ENCODE results near the gene ISG15. TPM values are rescaled to one million over a fixed set of nuclear protein-coding genes. Genes with fewer than 3 reads are reported as not detected.
A peak's percentile ranks its signal among the peaks of the same experiment; 100 is the strongest.
"Not testable (repeated sequence)": the region's sequence is repeated elsewhere in the genome, so short reads cannot be mapped to it uniquely, and the experiment has no call there.

Gene ISG15
- total RNA-seq, 1 donor from 2014 or later = 148 TPM

DNA sequence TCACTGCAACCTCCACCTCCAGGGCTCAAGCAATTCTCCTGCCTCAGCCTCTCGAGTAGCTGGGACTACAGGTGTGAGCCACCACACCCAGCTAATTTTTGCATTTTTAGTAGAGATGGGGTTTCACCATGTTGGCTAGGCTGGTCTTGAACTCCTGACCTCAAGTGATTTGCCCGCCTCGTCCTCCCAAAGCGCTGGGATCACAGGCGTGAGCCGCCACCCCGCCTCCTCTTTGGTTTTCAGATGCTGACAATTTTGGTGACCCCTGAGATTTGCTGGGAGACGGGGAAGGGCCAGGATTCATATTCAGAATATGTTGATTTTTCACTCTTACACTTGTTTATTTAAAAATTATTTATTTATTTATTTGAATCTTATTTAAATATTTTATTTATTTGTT, 3.2 kb upstream of the ISG15 start:
- DNase-seq (ENCODE audit: low read depth) = not testable (repeated sequence)

- DNase-seq (ENCODE audit: low read depth) = no peak
Measured at GRCh38 chr1:1011396-1011949, 1.8 kb upstream of the ISG15 start.

- not testable (repeated sequence) for DNase-seq (ENCODE audit: low read depth)
Measured at GRCh38 chr1:1012736-1013104, 577 bp upstream of the ISG15 start.

DNA sequence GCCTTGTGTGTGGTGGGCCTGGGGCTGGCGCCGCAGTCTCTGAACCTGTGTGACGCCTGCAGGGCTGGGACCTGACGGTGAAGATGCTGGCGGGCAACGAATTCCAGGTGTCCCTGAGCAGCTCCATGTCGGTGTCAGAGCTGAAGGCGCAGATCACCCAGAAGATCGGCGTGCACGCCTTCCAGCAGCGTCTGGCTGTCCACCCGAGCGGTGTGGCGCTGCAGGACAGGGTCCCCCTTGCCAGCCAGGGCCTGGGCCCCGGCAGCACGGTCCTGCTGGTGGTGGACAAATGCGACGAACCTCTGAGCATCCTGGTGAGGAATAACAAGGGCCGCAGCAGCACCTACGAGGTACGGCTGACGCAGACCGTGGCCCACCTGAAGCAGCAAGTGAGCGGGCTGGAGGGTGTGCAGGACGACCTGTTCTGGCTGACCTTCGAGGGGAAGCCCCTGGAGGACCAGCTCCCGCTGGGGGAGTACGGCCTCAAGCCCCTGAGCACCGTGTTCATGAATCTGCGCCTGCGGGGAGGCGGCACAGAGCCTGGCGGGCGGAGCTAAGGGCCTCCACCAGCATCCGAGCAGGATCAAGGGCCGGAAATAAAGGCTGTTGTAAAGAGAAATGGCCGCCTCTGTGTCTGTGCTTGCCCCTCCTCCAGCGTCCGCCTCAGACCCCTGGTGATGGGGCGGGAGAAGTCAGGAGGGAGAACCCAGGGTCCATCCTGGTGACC, 788 bp downstream of the ISG15 start:
- no peak for DNase-seq (ENCODE audit: low read depth)

DNA sequence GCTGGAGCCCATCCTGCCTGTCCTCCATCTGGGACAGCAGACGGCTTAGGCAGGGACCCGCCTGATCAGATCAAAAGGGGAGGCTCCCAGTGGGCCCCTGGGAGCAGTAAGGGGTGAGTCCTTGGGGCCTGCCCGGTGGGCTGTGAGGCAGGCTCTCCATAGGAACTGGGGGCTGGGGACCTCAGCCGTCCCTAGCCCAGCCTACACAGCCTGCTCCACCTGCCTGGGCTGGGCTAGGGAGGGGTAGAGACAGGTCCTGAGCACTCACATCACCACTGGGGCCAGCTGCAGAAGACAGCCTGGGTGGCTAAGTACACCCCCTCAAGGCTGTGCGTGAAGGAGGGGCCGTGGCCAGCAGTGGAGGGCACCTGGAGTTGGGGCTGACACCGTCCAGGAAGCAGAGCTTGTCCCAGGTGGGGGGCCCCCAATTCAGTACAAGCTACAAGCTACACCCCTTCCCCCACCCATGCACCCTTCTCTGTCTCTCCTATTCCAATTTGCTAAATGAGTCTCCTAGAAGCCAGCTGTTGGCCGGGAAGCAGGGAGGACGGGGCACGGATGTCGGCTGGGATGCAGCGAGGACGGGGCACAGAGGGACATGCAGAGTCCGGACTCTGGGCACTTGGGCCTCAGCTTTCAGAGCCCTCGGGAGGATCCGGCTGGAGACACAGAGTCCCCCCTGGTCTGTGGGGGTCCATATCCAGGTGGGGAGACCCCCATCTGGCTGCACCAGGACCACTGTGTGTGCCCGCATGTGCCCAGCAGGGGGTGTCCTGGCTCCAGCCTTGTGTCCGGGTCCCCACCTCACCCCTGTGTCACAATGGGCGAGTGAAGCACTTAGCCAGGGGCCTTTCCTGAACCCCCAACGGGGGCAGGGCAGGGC, 1.7 kb downstream of the ISG15 start:
- DNase-seq (ENCODE audit: low read depth) = no peak

GRCh38 chr1:1017397-1018320, 4.4 kb downstream of the ISG15 start:
- not testable (repeated sequence) for DNase-seq (ENCODE audit: low read depth)

GRCh38 chr1:1018321-1018685, 5.0 kb downstream of the ISG15 start:
- DNase-seq (ENCODE audit: low read depth) = not testable (repeated sequence)

DNA sequence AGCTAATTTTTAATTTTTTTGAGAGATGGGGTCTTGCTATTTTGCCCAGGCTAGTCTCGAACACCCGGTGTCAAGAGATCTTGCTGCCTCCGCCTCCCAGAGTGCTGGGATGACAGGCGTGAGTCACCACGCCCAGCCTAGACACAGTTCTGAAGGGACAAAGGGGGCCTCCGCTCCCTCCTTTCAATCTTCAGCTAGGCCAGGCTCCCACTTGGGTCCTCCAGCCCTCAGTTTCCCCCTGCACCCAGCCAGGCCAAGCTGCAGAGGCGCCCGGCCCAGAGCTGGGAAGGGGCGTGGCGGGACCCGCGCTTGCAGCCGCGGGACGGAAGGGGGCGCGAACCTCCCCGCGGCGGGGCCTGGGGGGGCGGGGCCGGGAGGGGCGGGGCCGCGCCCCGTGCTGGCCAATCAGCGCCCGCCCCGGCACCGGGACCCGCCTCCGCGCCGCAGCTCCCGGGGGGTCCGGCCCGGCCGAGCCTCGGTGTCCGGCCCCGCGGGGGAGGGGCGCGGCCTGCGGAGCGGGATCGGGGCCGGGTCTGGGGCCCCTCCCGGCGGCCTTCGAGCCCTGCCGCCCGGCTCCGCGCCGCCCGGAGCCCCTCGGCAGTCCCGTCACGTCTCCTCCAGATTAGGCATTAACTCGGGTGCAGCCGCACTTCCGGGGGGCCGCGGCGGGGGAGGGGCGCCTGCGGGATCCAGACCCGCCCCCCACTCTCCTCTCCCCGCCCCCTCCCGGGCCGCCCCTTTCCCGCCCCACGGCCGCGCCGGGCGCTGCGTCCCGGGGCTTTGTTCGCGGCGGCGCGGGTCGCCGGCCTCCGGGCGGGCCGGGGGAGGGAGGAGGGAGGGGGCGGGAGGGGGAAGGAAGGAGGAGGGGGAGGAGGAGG, 6.1 kb downstream of the ISG15 start:
- peak; percentile 84 for DNase-seq (ENCODE audit: low read depth)

DNA sequence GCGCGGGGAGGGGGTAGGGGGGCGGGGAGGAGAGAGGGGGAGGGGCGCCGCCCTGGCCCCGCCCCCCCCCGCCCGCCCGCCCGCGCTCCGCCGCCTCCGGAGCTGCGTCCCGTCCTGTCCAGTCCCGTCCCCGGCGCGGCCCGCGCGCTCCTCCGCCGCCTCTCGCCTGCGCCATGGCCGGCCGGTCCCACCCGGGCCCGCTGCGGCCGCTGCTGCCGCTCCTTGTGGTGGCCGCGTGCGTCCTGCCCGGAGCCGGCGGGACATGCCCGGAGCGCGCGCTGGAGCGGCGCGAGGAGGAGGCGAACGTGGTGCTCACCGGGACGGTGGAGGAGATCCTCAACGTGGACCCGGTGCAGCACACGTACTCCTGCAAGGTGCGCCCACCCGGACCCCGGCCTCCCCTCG, 6.7 kb downstream of the ISG15 start, which contains the start of gene AGRN:
Gene AGRN (plus strand): TSS at position 121 of the 405 bp plus-strand sequence. CDS start 53 bp downstream, at position 174.
- DNase-seq (ENCODE audit: low read depth) = peak; percentile 34

DNA sequence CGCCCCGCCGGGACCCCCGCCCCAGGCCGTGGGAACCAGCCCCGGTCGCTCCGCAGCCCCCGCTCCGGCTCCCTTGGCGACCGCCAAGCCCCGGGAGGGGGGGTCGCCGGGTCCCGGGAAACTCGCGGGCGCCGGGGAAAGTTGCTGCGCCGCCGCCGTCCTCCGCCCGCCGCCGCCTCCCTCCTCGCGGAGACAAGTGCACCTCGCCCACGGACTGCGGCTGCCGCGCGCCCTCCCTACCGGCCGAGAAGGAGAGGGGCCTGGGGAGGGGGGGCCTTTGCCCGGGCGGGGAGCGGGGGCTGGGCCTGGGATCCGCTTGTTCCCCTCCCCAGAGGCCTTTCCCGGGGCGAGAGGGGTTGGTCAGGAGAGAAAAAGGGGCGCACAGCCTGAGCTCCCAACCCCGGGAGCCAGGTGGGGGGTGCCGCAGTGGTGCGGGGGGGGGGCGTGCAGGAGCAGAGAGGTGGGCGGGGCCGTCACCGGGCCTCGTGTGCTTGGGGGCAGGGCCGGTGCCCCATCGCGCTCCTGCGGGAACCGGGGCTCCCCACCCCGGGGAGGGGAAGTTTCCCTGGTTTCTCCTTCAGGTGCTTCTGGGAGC, 7.2 kb downstream of the ISG15 start:
- DNase-seq (ENCODE audit: low read depth) = no peak

DNA sequence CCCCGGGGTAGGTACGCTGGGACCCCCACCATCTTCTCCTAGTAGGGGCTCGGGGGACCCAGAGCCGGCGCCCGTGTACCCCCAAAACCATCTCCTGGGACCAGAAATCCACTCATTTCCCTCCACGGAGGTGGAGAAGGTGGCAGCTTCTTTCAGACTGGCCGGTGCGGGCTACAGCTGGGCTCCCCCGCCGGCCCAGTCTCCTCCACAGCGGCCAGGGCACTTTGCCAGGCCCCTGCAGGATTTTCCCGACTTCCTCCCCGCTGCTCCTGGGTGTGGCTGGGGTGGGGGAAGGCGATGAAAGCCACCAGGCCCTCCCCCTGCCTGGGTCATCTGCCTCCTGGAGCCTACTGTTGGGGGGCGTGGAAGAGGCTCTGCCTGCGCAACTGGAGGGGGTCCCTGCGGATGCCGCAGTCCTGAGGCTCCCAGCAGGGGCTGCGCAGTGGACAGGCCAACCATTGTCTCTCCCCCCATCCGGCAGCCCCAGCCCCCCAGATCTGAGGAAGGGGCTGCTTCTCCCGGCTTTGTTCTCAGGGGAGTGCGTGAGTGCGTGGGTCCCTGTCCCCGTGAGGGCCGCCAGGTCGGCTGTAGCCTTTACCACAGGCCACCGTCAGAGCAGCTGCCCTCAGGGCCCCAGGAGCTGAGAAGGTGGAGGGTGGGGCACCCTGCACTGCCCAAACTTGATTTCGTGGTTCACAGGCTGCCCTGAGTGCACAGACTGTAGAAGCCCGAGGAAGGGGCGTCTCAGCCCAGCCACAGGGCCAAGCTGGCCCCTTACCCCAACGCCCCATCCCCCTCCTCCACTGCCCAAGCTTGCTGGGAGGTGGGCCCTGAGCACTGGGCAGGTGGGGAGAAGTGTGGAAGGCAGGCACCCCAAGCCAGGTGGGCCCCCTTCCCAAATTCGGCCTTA, 8.0 kb downstream of the ISG15 start:
- peak; percentile 86 for DNase-seq (ENCODE audit: low read depth)

DNA sequence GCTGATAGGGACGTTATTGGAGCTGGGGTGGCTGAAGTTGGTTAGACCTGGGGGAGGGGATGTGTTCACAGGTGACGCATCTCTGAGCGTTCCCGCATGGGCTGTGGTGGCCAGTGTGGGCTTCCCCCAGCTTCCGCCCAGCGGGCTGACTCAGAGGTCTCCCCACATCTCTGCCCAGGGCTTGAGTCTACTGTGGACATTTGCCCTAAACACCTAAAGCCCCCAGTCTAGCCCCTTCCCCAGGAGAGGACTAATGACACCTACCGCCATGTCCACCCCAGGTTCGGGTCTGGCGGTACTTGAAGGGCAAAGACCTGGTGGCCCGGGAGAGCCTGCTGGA, 8.6 kb downstream of the ISG15 start:
- DNase-seq (ENCODE audit: low read depth) = no peak

GRCh38 chr1:1022302-1023009, 9.2 kb downstream of the ISG15 start:
- no peak for DNase-seq (ENCODE audit: low read depth)

GRCh38 chr1:1023700-1024099, 10.4 kb downstream of the ISG15 start:
- DNase-seq (ENCODE audit: low read depth) = no peak

GRCh38 chr1:1024149-1024770, 11.0 kb downstream of the ISG15 start:
- no peak for DNase-seq (ENCODE audit: low read depth)

- DNase-seq (ENCODE audit: low read depth) = no peak
Measured at GRCh38 chr1:1024771-1025699, 11.7 kb downstream of the ISG15 start.
